Gastroesophageal sphincter (tissue), 4 donors: ENCODE data around the gene HOXA10. TPM values are rescaled to one million over a fixed set of nuclear protein-coding genes. Genes with fewer than 3 reads are reported as not detected.

Source experiments
- ATAC-seq: fragments of 150-250 bp; one replicate; pipeline ENCODE4 v1.9.1; 2016; ENCODE audit warnings: mild to moderate bottlenecking, moderate library complexity
- H3K27ac ChIP-seq, 4 donors: fragments of 200-600 bp; sonication (generic) in 3 of 4; 1 replicate in 3 of 4; 2 replicates in 1 of 4; pipeline ENCODE4 v1.5.1; 2016 to 2019
- H3K27me3 ChIP-seq: fragments of 200-600 bp; sonication (generic); one replicate; pipeline ENCODE4 v1.5.1; 2019
- H3K36me3 ChIP-seq, 2 donors: fragments of 200-600 bp; sonication (generic); one replicate each; pipeline ENCODE4 v1.5.1; 2019; ENCODE audit warnings: control low read depth in 1 of 2
- H3K4me1 ChIP-seq, 3 donors: fragments of 200-600 bp; sonication (generic); 1 replicate in 2 of 3; 2 replicates in 1 of 3; pipeline ENCODE4 v1.5.1; 2016 to 2019; ENCODE audit warnings: control low read depth in 2 of 3
- H3K4me3 ChIP-seq, 2 donors: fragments of 200-600 bp; sonication (generic); one replicate each; pipeline ENCODE4 v1.5.1; 2019; ENCODE audit warnings: mild to moderate bottlenecking in 1 of 2, moderate library complexity in 1 of 2
- H3K9me3 ChIP-seq, 3 donors: fragments of 200-600 bp; sonication (generic); one replicate each; pipeline ENCODE4 v1.5.1; 2017 to 2019; ENCODE audit warnings: control low read depth in 2 of 3
- CTCF ChIP-seq, 4 experiments: fragments of 200-600 bp in 2 of 4; fragments of 450-650 bp in 2 of 4; sonication (generic) in 1 of 4; IDR thresholded peaks; one replicate each; pipeline ENCODE4 v1.5.1; 2017 to 2019; ENCODE audit warnings: antibody characterized with exemption in 4 of 4, mild to moderate bottlenecking in 2 of 4, moderate library complexity in 2 of 4
- EP300 ChIP-seq: sonication (generic); formaldehyde crosslinking; IDR thresholded peaks from one replicate; pipeline ENCODE4 v1.6.1; 2017; ENCODE audit warnings: antibody characterized with exemption, mild to moderate bottlenecking
- POLR2A ChIP-seq, 2 donors: fragments of 450-650 bp; IDR thresholded peaks; one replicate each; pipeline ENCODE4 v1.6.1; 2017; ENCODE audit warnings: antibody characterized with exemption in 2 of 2, mild to moderate bottlenecking in 2 of 2, moderate library complexity in 1 of 2
- POLR2AphosphoS5 ChIP-seq: sonication (generic); formaldehyde crosslinking; IDR thresholded peaks from one replicate; pipeline ENCODE4 v1.6.1; 2017; ENCODE audit warnings: antibody characterized with exemption
- WGBS, 2 donors: methylation state at CpG; one replicate each; pipeline ENCODE4 v1.1.5; 2018; ENCODE audit warnings: low coverage in 1 of 2; 5-methylcytosine and 5-hydroxymethylcytosine counted together
- total RNA-seq, 4 donors: library from RNA; depleted of rRNA; stranded (reverse); fragments of >200 nt; gene quantifications; one replicate each; pipeline ENCODE4 v1.1.0, GENCODE V29; 2016

The HOXA10 gene
- total RNA-seq, 4 donors from 2014 or later = 0.67 TPM; not detected in 3

GRCh38 chr7:27203365-27203953 is 29.3 kb upstream of the HOXA10 start:
- H3K27me3 ChIP-seq = peaks cover 100% of the 10 kb centered on the region
- H3K4me1 ChIP-seq = peaks cover 0 to 56% (median 13%) of the 10 kb centered on the region in 3 donors
- no peak for ATAC-seq

GRCh38 chr7:27202862-27203134 is 28.7 kb upstream of the HOXA10 start:
- Histone ChIP-seq H3K36me3 (no peaks in the 10 kb centered on the region), H3K27ac (no peak overlapping the region), H3K4me3 (no peak overlapping the region), H3K9me3 (no peaks in the 10 kb centered on the region), H3K27me3 (peaks cover 100% of the 10 kb centered on the region), H3K4me1 (peaks cover 0 to 63% (median 13%) of the 10 kb centered on the region in 3 donors)
- ATAC-seq = no peak
- TF ChIP-seq POLR2A (IDR thresholded peaks at IDR 0.05) (no peak), POLR2AphosphoS5 (no peak), EP300 (no peak), CTCF (IDR thresholded peaks at IDR 0.05) (no peak)
- WGBS, 2 donors = 17 to 31% methylated on average over 3 of the region's 3 CpGs

More at GRCh38 chr7:27203365-27203953, 29.3 kb upstream of the HOXA10 start:
- Histone ChIP-seq H3K4me3 (no peak overlapping the region), H3K36me3 (no peaks in the 10 kb centered on the region), H3K27ac (no peak overlapping the region), H3K9me3 (no peaks in the 10 kb centered on the region)
- WGBS, 2 donors = 12 to 22% methylated on average over 7 of the region's 10 CpGs
- TF ChIP-seq POLR2A (IDR thresholded peaks at IDR 0.05) (no peak), POLR2AphosphoS5 (no peak), CTCF (IDR thresholded peaks at IDR 0.05) (no peak), EP300 (no peak)

GRCh38 chr7:27202018-27202861 is 28.1 kb upstream of the HOXA10 start:
- H3K27me3 ChIP-seq = peaks cover 100% of the 10 kb centered on the region
- WGBS, 2 donors = 7 to 27% methylated on average over 3 to 10 of the region's 30 CpGs
- H3K9me3 ChIP-seq = no peaks in the 10 kb centered on the region
- H3K4me3 ChIP-seq = no peak overlapping the region
- peaks cover 0 to 65% (median 13%) of the 10 kb centered on the region in 3 donors for H3K4me1 ChIP-seq
- no peak for TF ChIP-seq POLR2A (IDR thresholded peaks at IDR 0.05)
- no peak for TF ChIP-seq POLR2AphosphoS5
- no peak for TF ChIP-seq CTCF (IDR thresholded peaks at IDR 0.05)
- no peak for TF ChIP-seq EP300
- ATAC-seq = no peak
- H3K27ac ChIP-seq = no peak overlapping the region
- no peaks in the 10 kb centered on the region for H3K36me3 ChIP-seq

GRCh38 chr7:27201580-27202017 is 27.5 kb upstream of the HOXA10 start:
- peaks cover 0 to 65% (median 13%) of the 10 kb centered on the region in 3 donors for H3K4me1 ChIP-seq
- 11 to 29% methylated on average over 4 of the region's 4 CpGs for WGBS, 2 donors
- no peak for ATAC-seq
- no peak overlapping the region for H3K4me3 ChIP-seq
- no peaks in the 10 kb centered on the region for H3K9me3 ChIP-seq
- TF ChIP-seq CTCF (IDR thresholded peaks at IDR 0.05) (no peak), POLR2AphosphoS5 (no peak), EP300 (no peak), POLR2A (IDR thresholded peaks at IDR 0.05) (no peak)
- H3K27ac ChIP-seq = no peak overlapping the region
- peaks cover 100% of the 10 kb centered on the region for H3K27me3 ChIP-seq
- no peaks in the 10 kb centered on the region for H3K36me3 ChIP-seq
